Measurements from ENCODE around the gene IQSEC3.
A peak's percentile ranks its signal among the peaks of the same experiment; 100 is the strongest.

IQSEC3 gene

DNA sequence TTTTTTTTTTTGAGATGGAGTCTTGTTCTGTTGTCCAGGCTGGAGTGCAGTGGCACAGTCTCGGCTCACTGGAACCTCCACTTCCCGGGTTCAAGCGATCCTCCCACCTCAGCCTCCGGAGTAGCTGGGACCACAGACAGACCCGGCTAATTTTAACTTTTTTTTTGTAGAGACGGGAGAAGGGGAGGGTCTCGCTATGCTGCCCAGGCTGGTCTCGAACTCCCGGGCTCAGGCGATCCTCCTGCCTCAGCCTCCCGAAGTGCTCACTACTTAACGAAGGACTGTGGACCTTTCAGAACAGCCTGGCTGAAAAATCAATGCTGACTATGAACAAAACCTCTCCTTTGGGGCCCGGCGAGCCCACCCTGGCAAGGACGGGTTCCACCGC is 136.5 kb downstream of the IQSEC3 start:
- no peak overlapping the region for H3K4me3 ChIP-seq (ENCODE audit: low read length)
- DNase-seq (ENCODE audit: low read depth) = no peak

GRCh38 chr12:203462-204260 is 137.1 kb downstream of the IQSEC3 start:
- DNase-seq (ENCODE audit: low read depth) = no peak
- 0 out of 2 replicates have a peak overlapping the region, but pooled peaks have one; percentile 32 for H3K4me3 ChIP-seq (ENCODE audit: low read length)
- no peak; the same call in 1 of the 2 replicates for TF ChIP-seq CTCF (conservative IDR thresholded peaks at IDR 0.05; ENCODE audit: low read length)

More for the DNA sequence above, 136.5 kb downstream of the IQSEC3 start:
- TF ChIP-seq CTCF (conservative IDR thresholded peaks at IDR 0.05; ENCODE audit: low read length) = no peak

DNA sequence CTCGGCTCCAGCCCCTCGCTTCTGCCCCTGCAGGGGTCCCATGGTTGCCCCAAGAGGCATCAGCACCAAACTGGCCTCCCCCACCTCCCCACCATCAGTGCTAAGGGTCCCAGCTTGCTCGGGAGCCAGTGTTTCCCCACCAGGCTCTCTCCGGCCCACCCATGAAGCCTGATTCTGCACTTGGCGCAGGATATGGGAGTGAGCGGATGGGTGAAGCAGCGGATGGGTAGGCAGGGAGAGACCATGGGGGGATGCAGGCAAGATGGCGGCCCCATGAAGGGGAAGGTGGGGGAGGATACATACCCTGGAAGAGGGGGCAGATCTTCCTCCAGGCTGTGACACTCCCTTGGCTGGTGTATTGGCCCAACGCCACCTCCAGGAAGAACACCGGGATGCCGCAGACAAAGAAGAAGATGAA is 137.7 kb downstream of the IQSEC3 start:
- no peak overlapping the region for H3K4me3 ChIP-seq (ENCODE audit: low read length)
- no peak for DNase-seq (ENCODE audit: low read depth)
- no peak for TF ChIP-seq CTCF (conservative IDR thresholded peaks at IDR 0.05; ENCODE audit: low read length)

DNA sequence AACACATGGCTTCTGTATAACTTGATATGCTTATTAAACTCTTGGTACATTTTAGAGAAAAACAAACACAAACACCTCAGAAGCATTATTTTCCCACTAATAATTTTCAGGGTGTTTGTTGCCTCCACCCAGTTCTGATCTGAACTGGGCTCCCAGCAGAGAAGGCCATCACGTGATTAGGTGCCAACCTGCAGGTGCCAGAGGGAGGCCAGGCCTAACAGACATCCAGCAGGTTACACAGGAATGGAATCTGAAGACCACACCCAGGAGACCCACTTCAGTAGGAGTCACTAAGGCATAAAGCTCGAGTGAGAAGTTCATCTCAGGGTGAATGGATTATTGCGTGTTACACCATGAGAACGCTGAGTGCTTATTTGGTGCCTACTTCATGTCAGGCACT is 138.5 kb downstream of the IQSEC3 start:
- H3K4me3 ChIP-seq (ENCODE audit: low read length) = no peak overlapping the region
- DNase-seq (ENCODE audit: low read depth) = no peak
- no peak for TF ChIP-seq CTCF (conservative IDR thresholded peaks at IDR 0.05; ENCODE audit: low read length)

DNA sequence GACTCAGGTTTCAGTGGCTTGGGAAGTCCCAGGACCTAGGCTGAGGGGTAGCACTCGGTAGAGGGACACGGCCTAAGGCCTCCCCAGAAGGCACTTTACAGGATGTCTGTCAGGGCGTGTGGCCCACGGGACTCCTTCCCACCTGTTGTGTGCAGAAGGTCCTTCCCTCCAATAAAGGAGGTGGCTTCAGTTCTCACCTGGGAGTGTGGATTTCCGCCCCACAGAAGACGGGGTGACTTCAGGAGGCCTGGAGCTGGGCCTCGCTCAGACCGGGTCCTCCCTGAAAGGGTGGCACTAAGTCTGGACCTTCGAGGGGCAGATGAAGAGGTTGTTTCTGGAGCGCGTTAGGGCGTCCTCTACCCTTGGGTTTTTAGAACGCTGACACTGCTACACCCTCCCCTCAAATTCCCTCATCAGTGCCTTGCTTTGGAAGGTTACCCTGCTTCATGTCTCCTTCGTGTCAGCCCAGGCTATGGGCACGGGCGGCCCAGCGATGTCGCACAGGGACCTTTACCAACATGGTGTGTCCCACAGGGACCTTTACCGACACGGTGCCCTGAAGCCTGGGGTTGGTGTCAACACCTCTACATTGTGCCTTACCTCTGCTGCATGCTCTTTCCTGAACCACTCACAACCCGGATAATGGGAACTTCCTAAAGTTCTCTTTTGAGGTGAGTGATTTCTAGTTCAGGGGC is 140.3 kb downstream of the IQSEC3 start:
- no peak for DNase-seq (ENCODE audit: low read depth)
- H3K4me3 ChIP-seq (ENCODE audit: low read length) = no peak overlapping the region
- TF ChIP-seq CTCF (conservative IDR thresholded peaks at IDR 0.05; ENCODE audit: low read length) = no peak

GRCh38 chr12:207804-208203 is 141.2 kb downstream of the IQSEC3 start:
- TF ChIP-seq CTCF (conservative IDR thresholded peaks at IDR 0.05; ENCODE audit: low read length) = no peak
- no peak for DNase-seq (ENCODE audit: low read depth)
- H3K4me3 ChIP-seq (ENCODE audit: low read length) = no peak overlapping the region

- no peak for DNase-seq (ENCODE audit: low read depth)
- no peak for TF ChIP-seq CTCF (conservative IDR thresholded peaks at IDR 0.05; ENCODE audit: low read length)
- no peak overlapping the region for H3K4me3 ChIP-seq (ENCODE audit: low read length)
Observed at GRCh38 chr12:208813-209212, 142.2 kb downstream of the IQSEC3 start.

Data from AG10803 (cell line).